ENCODE data around the gene MRGPRX2. TPM values are rescaled to one million over a fixed set of nuclear protein-coding genes. Genes with fewer than 3 reads are reported as not detected.

The MRGPRX2 gene
- not detected for total RNA-seq

DNA sequence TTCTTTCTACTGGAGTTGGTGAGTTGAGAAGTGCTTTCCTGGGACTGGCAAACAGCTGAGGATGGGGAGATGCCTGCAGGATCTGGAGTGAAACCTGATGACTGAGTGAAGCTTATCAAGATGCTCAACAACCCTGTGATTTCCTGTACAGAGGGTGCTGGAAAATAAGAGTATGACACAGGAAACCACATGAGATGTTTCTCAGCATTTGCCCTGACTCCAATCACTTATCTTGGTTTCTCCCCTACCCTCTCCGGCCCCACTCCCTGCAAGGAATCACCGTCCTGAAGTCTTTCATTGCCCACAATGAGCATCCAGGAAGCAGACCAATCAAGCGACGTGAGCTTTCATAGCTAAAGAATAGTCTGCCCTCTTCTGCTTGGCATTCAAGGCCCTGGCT lies at the start of gene MRGPRX2:
Gene MRGPRX2 (minus strand): TSS at position 89 of the 400 bp plus-strand sequence. CDS start 4,315 bp downstream, outside the sequence.
- ATAC-seq, result no peak
- DNase-seq (ENCODE audit: low spot score), result no peak

DNA sequence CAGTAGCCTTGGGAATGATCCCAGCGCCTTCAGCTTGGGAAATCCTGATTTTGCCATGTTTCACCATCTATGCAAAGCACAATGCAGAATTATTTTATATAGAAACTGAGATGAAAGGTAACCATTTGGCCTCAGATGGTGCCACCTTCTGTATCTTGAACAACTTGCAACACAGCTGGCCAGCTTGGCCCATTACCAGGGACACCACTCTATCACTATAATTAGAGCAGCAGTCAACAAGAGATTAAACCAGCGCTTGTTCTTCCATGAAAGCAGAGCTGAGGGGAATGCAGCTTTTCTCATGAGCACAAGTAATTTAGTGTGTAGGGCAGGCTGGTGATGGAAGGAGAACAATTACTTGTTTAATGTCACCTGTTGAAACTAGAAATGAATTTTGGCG lies 49.8 kb upstream of the MRGPRX2 start:
- no peak for DNase-seq (ENCODE audit: low spot score)

DNA sequence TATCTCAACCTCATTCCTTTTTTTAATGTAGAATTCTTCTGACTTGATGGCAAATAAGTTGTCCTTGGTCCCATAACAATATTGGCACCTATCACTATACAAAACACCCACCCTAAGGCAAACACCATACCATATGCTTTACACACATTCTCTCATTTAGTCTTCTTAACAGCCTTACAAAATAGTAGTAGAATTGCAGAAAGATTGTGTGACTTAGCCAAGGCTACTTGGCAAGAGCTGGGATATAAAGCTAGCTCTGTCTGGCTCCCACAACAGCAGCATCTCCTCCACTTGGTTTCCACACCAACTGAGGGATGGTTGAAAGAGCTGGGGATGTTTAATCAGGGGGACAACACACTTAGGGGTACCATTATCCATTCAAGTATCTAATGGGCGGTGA lies 46.6 kb upstream of the MRGPRX2 start:
- ATAC-seq (no peak), DNase-seq (ENCODE audit: low spot score) (no peak)

More for the DNA sequence above, 49.8 kb upstream of the MRGPRX2 start:
- ATAC-seq, result no peak

DNA sequence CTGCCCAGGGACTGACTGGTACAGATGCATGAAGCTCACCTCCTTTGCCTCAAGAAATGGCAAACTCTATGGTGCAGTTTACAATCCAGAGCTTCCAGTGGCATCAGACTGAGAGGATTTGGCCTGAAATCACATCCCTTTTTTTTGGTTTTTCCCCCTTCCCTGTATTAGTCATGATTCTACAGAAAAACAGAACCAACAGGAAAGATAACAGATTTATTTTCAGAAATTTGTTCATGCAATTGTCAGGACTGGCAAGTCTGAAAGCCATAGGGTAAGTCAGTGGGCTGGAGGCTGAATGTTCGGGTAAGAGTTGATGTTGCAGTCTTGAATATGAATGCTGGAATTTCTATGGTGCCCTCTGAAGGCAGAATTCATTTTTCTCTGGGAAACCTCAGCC lies 44.5 kb upstream of the MRGPRX2 start:
- no peak for ATAC-seq
- no peak for DNase-seq (ENCODE audit: low spot score)

DNA sequence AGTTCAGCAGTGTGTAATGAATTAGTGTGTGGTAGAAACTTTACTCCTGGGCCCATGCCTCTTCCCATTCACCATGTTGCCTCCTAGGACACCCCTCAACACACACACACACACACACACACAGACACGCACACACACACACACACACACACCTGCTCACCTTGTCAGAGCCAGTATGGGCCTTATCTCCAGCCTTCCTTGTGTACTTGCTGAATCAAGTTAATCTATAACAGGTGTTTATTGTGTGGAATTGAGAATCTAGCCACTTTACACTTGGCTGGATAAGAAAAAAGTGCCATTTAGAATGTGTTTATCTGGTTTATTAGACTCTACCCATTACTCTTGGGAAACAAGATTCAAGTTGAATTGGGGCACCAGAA lies 42.0 kb upstream of the MRGPRX2 start:
- DNase-seq (ENCODE audit: low spot score), result no peak
- ATAC-seq, result no peak

DNA sequence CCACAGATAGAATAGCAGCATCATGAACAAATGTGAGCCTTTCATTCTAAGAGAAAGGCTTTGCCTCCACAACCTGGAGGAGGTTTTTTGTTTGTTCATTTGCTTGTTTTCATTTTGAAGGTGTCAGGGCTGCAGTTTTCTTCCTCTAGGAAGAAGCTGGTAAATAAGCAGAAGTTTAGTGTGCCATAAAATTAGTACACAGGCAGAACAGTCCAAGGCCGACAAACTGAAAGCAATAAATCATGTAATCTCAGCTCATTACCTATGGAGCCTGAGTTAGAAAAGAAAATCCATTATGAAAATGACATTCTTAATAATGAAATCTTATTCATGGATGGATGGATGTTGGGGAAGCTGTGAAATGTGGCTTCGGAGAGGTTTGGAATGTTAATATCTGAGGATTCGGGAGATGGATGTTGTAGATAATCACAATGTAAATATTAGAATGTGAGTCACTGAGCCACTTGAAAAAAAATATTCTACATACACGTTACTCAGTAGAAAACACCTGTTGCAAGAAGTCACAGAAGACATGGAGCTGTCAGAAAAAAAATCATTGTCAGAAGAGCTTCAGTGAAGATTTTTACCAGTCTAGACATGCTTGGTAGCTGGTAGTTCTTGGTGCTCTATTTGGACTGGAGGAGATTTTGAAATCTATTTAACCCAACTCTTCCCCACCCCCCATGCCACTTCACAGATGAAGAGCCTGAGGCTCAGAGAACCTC lies 41.4 kb upstream of the MRGPRX2 start:
- DNase-seq (ENCODE audit: low spot score) (no peak), ATAC-seq (no peak)

DNA sequence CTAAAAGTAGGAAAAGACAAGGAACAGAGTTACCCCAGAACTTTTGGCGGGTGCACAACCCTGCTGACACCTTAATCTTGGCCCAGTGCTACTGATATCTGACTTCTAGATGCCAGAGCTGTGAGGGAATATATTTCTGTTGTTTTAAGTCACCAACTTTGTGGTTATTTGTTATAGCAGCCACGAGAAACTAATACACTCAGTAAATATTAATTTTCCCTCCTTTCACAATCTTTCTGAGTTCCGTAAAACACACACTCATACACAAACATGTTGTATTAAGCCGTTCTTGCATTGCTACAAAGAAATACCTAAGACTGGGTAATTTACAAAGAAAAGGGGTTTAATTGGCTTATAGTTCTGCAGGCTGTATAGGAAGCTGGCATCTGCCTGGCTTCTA lies 40.4 kb upstream of the MRGPRX2 start:
- DNase-seq (ENCODE audit: low spot score), result no peak
- ATAC-seq, result no peak

- DNase-seq (ENCODE audit: low spot score), result no peak
- no peak for ATAC-seq
Observed at GRCh38 chr11:19099093-19099492, 38.6 kb upstream of the MRGPRX2 start.

DNA sequence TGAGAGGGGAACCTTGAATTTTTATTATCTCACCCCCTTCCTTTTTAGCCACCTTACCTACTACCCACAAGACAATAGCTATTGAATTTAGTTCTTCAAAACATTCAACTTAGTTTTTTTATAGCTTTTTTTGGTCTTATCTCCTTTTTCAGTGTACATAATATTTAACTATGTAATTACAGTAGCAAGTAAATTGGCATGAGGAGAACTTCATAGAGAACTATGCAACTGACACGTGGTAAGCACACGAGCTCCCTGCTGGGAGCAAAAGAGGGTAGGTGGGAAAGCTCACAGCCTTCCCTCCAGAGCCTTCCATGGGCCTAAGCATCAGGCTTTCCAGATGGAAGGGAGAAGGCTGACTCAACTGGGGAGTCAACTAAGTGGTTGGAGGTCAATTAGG lies 34.3 kb upstream of the MRGPRX2 start:
- ATAC-seq, result no peak
- no peak for DNase-seq (ENCODE audit: low spot score)

DNA sequence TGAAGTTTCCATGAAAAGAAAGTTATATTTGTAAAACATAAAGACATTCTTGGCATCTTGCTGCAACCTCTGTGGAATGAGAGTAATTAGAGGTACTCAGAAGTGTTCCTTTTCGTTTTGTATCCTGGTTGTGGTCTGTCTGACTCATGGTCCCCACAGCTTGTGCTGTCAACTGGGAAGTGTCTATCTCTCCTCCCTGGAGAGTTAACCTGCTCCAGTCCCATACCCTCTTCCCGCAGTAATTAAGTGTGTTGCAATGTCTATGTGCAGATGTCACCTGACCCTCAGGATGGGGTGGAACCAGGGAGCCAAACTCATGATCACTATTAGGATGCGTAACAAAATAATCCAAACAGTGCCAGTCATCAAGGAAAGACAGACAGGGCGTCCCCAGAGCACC lies 33.5 kb upstream of the MRGPRX2 start:
- no peak for ATAC-seq
- no peak for DNase-seq (ENCODE audit: low spot score)

DNA sequence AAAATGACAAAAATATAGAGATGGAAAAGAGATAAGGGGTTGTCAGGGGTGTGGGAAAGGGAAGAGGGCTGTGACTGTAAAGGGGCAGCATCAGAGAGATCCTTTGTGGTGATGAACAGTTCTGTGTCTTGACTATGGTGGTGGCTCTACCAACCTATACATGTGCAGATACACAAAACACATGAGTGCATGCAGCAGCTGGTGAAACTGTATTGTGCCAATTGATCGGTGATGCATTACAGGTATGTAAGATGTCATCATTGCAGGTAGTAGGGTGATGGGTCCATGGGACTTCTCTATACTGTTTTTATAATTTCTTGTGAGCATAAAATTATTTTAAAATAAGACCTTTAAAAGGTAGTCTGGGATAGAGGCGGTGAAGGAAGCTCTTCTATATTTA lies 32.3 kb upstream of the MRGPRX2 start:
- ATAC-seq, result no peak

DNA sequence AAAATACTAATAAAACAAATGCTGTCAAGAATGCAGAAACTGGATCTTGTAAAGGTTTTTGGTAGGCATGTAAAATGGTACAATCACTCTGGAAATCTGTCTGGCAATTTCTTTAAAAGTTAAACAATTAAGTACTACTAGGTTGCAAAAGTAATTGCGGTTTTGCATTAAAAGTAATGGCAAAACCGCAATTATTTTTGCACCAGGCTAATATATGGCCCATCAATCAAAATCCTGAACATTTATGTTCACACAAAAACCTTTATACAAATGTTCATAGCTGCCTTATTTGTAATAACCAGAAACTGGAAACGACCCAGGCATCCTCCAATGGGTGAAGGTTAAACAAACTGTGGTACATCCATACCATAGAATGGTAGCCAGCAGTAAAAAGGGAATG lies 31.8 kb upstream of the MRGPRX2 start:
- no peak for ATAC-seq
- no peak for DNase-seq (ENCODE audit: low spot score)

More for the DNA sequence above, 32.3 kb upstream of the MRGPRX2 start:
- no peak for DNase-seq (ENCODE audit: low spot score)

- no peak for DNase-seq (ENCODE audit: low spot score)
- no peak for ATAC-seq
Observed at GRCh38 chr11:19091366-19091765, 30.8 kb upstream of the MRGPRX2 start.

DNA sequence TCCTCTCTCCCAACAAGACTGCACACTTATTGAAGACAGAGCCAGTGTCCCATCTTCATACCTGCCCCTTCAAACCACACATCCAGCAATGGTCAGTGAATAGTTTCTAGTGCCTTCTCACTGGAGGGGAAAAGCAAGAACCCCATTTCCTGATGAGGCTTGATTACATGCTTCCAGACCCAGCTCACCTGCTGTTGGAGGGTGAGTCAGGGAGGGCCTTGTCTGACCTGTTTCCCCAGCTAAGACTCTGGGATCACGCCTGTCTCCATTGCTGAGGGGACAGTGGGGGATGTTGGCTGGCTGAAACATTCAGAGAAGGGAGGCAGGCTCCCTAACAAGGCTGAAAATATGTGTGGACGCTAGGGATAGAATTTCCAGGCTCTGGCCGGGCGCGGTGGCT lies 28.9 kb upstream of the MRGPRX2 start:
- DNase-seq (ENCODE audit: low spot score), result no peak
- no peak for ATAC-seq

DNA sequence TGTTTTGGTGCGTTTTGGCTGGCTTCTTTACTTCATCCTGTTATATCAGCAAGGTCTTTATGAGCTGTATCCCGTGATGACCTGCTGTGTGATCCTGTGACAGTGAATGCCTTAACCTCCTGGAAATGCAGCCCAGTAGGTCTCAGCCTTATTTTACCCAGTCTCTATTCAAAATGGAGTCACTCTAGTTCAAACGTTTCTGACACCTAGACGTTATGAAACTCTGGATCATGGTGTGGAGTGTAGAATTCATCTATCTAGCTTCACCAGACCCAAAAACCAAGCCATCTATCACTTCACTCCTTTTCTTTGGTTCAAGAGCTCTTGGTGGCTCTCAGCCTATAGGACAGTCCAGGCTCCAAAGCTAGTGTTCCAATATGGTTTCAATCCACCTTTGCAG lies 28.3 kb upstream of the MRGPRX2 start:
- no peak for ATAC-seq
- no peak for DNase-seq (ENCODE audit: low spot score)

DNA sequence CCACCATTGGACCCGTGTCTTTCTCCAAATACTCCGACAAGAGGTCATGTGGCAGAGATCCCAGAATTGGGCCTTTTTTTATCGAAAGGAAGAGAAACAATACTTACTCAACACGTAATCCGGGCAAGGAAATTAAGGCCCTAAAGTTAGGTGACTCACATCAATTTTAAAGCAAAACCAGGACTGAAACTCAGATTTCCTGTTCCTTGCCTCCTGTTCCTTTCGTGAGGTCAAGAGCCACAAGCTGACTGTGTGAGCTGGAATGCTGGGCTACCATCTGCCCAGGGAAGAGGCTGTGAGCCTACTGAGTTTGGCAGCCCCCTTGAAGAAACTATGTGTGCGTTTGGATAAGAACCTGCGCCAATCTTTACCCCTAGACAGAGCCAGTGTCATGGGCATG lies 27.1 kb upstream of the MRGPRX2 start:
- DNase-seq (ENCODE audit: low spot score) (no peak), ATAC-seq (no peak)

- DNase-seq (ENCODE audit: low spot score), result no peak
Observed at GRCh38 chr11:19084661-19085315, 24.3 kb upstream of the MRGPRX2 start.

GRCh38 chr11:19083166-19083565 lies 22.6 kb upstream of the MRGPRX2 start:
- DNase-seq (ENCODE audit: low spot score) (no peak), ATAC-seq (no peak)

More at GRCh38 chr11:19084661-19085315, 24.3 kb upstream of the MRGPRX2 start:
- no peak for ATAC-seq

- ATAC-seq (no peak), DNase-seq (ENCODE audit: low spot score) (no peak)
Observed at GRCh38 chr11:19080579-19080993, 20.1 kb upstream of the MRGPRX2 start.

- ATAC-seq (no peak), DNase-seq (ENCODE audit: low spot score) (no peak)
Observed at GRCh38 chr11:19079643-19080440, 19.3 kb upstream of the MRGPRX2 start.

- ATAC-seq (no peak), DNase-seq (ENCODE audit: low spot score) (no peak)
Observed at GRCh38 chr11:19077965-19078364, 17.4 kb upstream of the MRGPRX2 start.

Measured in left lobe of liver (tissue), 2 donors.